Measurements from ENCODE around the gene ADGRG6.
A peak's percentile ranks its signal among the peaks of the same experiment; 100 is the strongest.
"Not testable (repeated sequence)": the region's sequence is repeated elsewhere in the genome, so short reads cannot be mapped to it uniquely, and the experiment has no call there.

The ADGRG6 gene

DNA sequence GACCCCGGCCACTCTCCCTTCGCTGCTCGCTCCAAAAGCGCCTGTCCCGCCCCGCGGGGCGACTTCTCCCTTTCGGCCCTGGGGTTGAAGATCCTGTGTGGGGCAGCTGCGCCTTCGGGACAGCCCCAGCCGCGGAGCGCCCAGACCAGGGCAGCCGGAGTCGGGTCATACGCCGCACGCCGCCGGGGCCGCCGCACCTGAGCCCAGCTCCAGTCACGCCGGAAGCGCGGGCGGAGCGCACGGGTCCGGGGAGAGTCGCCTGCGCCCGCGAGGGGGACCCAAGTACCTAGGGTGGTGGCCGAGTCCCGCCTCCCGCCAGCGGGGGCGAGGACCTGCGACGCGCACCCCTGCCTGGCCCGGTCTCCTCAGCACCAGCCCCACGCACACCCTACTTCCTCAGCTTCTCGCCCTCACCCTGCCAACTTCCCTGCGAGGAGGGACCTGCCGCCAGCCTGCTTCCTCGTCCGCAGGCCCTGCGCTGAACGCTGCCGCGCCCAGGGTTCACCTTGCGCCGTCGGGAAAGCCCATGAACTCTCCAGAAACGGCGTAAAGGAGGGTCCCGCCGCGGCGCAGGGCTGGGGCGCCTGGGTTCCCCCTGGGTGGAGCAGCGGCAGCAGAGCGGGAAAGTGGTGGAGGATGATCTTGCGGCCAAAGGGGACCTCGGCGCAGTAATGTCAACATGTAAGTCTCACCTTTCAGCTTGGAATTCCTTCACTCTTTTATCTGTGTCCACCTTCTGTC is at the start of gene ADGRG6:
Gene ADGRG6 (plus strand): TSS at position 357 of the 741 bp plus-strand sequence. CDS start 323 bp downstream, at position 680.
- DNase-seq (ENCODE audit: low spot score) = peak; percentile 77

DNA sequence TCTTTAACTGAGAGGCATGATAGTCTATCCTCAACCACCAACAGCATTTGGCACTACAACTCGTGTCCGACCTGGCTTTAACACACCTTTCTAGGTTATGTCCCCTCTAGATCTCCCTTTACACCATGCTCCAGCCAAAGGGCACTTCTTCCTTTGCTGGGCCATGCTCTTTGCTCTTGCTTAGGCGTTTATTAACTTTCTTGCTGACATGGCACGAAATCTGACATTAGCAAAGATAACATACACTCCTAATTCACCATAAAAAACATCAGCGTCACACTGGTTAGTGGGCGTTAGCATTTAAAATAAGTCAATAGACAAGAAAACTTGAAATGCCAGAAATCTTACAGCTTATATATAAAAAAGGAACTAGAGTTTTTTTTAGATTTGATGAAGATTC is 47.3 kb upstream of the ADGRG6 start:
- no peak for DNase-seq (ENCODE audit: low spot score)

GRCh38 chr6:142255785-142256184 is 46.0 kb upstream of the ADGRG6 start:
- DNase-seq (ENCODE audit: low spot score) = no peak

GRCh38 chr6:142258305-142258704 is 43.5 kb upstream of the ADGRG6 start:
- no peak for DNase-seq (ENCODE audit: low spot score)

- no peak for DNase-seq (ENCODE audit: low spot score)
These were observed 43.0 kb upstream of the ADGRG6 start for GRCh38 chr6:142258757-142259156.

- no peak for DNase-seq (ENCODE audit: low spot score)
These were observed 41.1 kb upstream of the ADGRG6 start for GRCh38 chr6:142260748-142261147.

DNA sequence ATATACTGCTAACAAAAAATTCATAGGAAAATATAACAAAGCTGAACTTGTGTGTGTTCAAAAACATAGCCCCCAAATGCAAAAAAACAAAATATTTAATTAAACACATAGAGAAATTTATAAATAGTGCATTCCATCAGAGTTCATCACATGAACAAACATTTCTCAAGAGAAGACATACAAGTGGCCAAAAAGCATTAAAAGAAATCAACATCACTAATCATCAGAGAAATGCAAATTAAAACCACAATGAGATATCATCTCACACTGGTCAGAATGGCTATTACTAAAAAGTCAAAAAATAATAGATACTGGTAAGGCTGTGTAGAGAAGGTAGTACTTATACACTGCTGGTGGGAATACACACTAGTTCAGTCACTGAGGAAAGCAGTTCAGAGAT is 39.6 kb upstream of the ADGRG6 start:
- DNase-seq (ENCODE audit: low spot score) = no peak

DNA sequence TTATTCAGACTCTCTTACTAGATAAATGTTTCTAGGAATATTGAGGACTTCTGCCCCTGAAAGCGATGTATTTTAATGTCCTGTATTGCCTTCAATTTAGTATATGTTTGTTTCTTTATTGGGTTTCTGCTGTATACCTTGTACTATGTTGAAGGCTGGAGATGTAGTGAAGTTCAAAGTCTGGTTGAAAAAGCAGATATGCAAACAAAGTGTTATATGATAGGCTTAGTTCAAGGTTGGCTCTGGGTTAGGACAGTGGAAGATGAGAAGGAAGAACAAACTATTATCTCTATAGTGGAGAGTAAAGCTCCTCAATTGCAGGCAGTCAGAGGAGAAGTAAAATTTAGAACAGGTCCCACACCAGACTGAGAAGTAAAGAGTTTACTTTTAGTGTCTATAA is 36.3 kb upstream of the ADGRG6 start:
- DNase-seq (ENCODE audit: low spot score) = no peak

DNA sequence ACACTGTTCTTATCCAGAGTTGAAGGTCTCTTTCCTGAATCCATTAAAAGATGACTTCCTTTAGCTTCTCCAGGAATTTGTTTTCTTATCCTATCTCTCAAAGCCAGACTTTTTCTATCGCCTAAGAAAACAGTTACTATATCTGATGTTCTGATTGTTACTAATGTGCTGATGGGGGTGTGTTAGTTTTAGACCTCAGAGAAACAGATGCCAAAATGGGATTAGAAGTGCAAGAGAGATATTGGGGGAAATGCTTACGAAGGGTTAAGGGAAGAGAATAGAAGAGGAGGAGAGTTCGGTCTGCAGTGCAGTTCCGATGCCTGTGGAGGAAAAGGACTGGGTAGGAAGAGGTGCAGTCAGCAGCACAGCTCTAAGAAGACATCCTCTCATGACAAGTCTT is 35.7 kb upstream of the ADGRG6 start:
- no peak for DNase-seq (ENCODE audit: low spot score)

- DNase-seq (ENCODE audit: low spot score) = no peak
These were observed 30.3 kb upstream of the ADGRG6 start for GRCh38 chr6:142271476-142271875.

DNA sequence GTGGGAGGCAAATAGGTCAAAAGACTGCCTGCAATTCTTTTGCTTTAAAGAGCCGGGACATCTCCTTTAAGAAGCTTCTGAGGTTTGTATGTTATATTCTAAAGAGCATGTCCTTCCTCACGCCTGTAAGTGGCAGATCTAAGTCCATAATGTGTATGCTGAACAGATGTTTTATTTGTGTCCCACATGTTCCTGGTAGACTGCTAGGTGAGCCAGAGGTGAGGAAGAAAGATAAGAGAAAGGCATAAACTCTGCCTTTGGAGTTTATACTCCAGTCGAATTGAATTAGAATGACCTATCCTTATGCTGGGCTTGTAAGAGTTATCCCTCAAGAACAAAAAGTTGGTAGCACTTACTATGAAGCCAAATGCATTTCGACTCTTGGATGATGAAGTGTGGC is 27.2 kb upstream of the ADGRG6 start:
- DNase-seq (ENCODE audit: low spot score) = no peak

GRCh38 chr6:142275236-142276006 is 26.4 kb upstream of the ADGRG6 start:
- no peak for DNase-seq (ENCODE audit: low spot score)

DNA sequence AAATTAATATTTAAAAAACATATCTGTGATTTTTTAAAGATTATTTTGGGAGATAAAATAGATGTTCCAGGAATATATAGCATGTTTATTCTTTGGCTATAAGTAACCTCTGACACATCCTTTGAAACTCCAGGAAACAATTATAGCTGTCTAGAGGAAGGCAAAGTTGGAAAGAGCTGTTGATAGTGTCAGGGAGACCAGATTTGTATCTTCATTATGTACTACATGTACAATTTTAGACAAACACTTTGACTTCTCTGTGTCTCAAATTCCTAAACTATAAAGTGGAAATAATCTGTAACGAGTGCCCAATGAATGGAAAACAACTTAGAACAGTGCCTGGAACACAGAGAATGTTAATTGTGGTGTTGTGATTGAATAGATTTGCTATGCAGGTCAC is 25.6 kb upstream of the ADGRG6 start:
- no peak for DNase-seq (ENCODE audit: low spot score)

DNA sequence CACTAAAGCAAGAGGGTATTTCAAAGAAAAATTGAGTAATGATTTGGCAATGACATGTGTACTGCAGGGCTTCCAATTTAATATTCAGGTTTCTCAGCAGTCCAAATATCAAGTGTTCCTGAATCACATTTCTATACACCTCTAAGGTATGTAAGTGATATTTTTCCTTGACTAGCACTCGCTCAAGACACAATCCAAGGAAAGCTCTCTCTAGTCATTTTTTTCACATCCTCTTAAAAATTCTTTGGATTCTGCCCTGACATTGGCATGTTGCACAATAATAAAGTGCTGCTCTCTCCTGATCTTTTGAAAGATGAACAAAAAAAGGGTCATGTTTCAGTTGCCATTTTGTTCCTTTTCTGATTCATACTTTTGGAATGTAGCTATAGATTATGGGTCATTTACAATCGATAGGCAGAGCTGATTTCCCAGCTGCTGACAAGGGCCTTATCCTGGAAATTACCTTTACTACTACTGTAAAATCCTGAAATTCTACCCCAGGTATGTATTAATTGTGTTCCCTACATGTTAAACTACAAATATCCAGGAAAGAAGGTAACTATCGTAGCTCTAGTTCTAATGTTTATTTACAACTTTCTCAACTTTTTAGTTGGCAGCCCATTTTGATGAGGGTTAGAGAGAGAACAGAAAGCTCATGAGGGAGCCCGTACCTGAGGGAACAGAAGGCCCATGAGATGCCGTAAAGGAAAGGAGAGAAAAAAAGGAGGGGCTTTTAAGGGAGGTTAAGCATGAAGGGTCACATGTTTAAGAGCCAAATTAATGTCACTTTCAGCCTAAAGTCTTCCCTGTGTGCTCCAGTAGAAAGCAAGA is 22.2 kb upstream of the ADGRG6 start:
- DNase-seq (ENCODE audit: low spot score) = no peak

DNA sequence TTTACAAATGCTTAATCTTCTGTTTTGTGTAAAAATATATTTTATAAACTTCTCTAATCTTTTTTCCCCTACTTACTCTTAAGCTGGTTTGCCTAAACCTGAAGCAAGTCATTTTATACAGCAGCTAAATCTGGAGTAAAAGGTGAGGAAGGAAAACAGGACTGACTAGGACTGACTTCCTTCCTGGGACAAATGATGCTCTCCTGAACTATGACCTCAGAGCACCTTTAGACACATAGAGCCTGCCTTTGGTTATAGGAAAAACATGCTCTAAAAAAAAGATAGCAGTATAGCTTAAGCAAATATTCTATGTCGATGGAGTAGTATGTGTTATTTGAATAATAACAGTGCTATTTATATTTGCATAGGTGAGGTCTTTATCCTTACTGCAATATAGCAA is 21.5 kb upstream of the ADGRG6 start:
- no peak for DNase-seq (ENCODE audit: low spot score)

GRCh38 chr6:142280927-142281326 is 20.9 kb upstream of the ADGRG6 start:
- DNase-seq (ENCODE audit: low spot score) = no peak

DNA sequence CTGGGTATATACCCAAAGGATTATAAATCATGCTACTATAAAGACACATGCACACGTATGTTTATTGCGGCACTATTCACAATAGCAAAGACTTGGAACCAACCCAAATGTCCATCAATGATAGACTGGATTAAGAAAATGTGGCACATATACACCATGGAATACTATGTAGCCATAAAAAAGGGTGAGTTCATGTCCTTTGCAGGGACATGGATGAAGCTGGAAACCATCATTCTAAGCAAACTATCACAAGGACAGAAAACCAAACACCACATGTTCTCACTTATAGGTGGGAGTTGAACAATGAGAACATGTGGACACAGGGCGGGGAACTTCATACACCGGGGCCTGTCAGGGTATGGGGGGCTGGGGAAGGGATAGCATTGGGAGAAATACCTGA is 18.7 kb upstream of the ADGRG6 start:
- not testable (repeated sequence) for DNase-seq (ENCODE audit: low spot score)

- no peak for DNase-seq (ENCODE audit: low spot score)
These were observed 17.4 kb upstream of the ADGRG6 start for GRCh38 chr6:142284419-142284818.

GRCh38 chr6:142285235-142286087 is 16.3 kb upstream of the ADGRG6 start:
- DNase-seq (ENCODE audit: low spot score) = no peak

DNA sequence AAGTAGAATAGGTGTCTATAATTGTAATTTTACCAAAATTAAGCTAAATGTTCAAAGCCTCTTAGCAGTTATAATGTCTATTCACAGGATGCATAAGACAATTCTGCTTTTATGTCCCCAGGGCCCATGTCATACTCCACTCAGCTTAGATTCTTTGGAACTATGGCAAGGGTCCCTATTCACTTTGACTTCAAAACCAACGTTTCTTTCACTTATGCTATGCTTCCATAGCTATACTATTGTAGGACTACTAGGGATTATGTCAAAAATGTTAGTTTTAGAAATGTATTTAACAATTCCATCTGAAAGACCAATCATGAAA is 15.8 kb upstream of the ADGRG6 start:
- DNase-seq (ENCODE audit: low spot score) = no peak

DNA sequence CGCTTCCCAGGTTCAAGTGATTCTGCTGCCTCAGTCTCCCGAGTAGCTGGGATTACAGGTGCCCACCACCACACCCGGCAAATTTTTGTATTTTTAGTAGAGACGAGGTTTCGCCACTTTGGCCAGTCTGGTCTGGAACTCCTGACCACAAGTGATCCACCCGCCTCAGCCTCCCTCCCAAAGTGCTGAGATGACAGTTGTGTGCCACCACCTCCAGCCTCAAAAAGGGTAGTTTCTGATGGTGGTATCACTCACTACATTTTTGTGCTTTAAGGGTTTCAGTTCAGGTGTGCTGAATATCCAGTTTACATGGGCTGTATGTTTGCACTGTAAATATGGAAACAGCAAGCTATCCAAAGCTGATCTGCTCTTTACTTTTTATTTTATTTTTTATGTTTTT is 12.1 kb upstream of the ADGRG6 start:
- no peak for DNase-seq (ENCODE audit: low spot score)

DNA sequence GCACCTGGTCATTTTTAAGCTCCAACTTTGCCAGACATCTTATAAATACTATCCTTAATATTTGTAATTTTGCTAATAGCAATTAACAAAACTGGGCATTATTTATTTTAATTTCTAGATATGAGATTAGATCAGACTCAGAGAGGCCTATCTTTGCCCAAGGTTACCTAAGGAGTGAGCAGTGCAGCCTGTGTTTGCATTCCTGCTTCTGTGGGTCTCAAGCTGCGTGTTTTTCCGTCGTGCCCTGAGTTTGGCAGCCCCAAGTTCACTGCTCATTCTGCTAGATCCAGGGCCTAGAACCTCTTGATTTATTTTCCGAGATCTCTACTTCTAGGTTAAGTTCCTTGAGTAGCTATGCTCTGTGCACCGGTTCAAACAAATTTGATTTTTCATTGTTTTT is 11.0 kb upstream of the ADGRG6 start:
- no peak for DNase-seq (ENCODE audit: low spot score)

All from ecto neural progenitor cell (in vitro differentiated cells).